ENCODE measurements around the gene GALNT3. TPM values are rescaled to one million over a fixed set of nuclear protein-coding genes. Genes with fewer than 3 reads are reported as not detected.

GALNT3 gene
- total and polyA plus RNA-seq, 2 of the 8 experiments (the other 6 are each of a cell fraction or from before 2014, with no cell fraction given) = 3.4 to 23.6 TPM

- Histone ChIP-seq H3K4me2 (ENCODE audit: insufficient read depth in 1 of 2, low read depth in 2 of 2, low read length in 2 of 2) (peak overlapping the region; percentile 10 to 93; a peak in 2 of 4 replicates), H3K79me2 (ENCODE audit: control insufficient read depth in 1 of 2, insufficient read depth in 2 of 2, low read length in 2 of 2) (peaks cover 3 to 24% of the 10 kb centered on the region in 2 experiments), H3K9ac (replicated peaks in 1 of 4; ENCODE audit: extremely low read depth in 1 of 4, low read depth in 3 of 4, low read length in 3 of 4) (no peak overlapping the region), H3K23ac (ENCODE audit: insufficient read length) (no peak overlapping the region), H4K8ac (ENCODE audit: extremely low read depth, insufficient read depth, low read length) (no peak overlapping the region), H2AFZ (ENCODE audit: low read length) (no peak overlapping the region), H4K5ac (ENCODE audit: insufficient read length, low read depth, low read length) (no peak overlapping the region), H3K27ac (ENCODE audit: low read depth, low read length) (no peak overlapping the region), H3K14ac (ENCODE audit: insufficient read length) (no peak overlapping the region), H3K27me3 (replicated peaks in 1 of 4; ENCODE audit: control insufficient read depth in 3 of 4, extremely low read depth in 1 of 4, insufficient read depth in 3 of 4, low read length in 3 of 4) (no peaks in the 10 kb centered on the region; a peak in 1 of 7 replicates), H2BK20ac (ENCODE audit: low read length) (no peak overlapping the region), H2BK12ac (ENCODE audit: low read depth, low read length) (no peak overlapping the region), H3K79me1 (ENCODE audit: low read depth, low read length) (no peaks in the 10 kb centered on the region), H4K20me1 (replicated peaks in 1 of 2; ENCODE audit: control insufficient read depth in 1 of 2, insufficient read depth in 2 of 2, low read length in 2 of 2) (no peaks in the 10 kb centered on the region), H2AK5ac (ENCODE audit: low read depth, low read length) (no peak overlapping the region), H3K36me3 (ENCODE audit: control insufficient read depth in 2 of 4, insufficient read depth in 4 of 4, low read length in 3 of 4) (no peaks in the 10 kb centered on the region; a peak in 1 of 8 replicates), H4K91ac (replicated peaks; ENCODE audit: insufficient read length, low read length) (no peak overlapping the region), H3K9me3 (ENCODE audit: insufficient read depth in 2 of 2, low read depth in 1 of 2, low read length in 1 of 2) (no peaks in the 10 kb centered on the region), H3K18ac (ENCODE audit: extremely low read depth, low read length) (no peak overlapping the region), H3K56ac (replicated peaks; ENCODE audit: insufficient read length, low read depth, low read length) (no peak overlapping the region), H2BK120ac (replicated peaks; ENCODE audit: low read depth, low read length) (no peak overlapping the region), H2BK5ac (ENCODE audit: low read depth, low read length) (no peak overlapping the region), H3K4me3 (ENCODE audit: extremely low read depth in 1 of 4, insufficient read depth in 2 of 4, low read depth in 3 of 4, low read length in 4 of 4) (peak overlapping the region in 2 of 4 experiments; percentile 2 to 83; a peak in 3 of 8 replicates), H3K23me2 (ENCODE audit: low read depth, low read length) (peaks cover 8% of the 10 kb centered on the region; the same call in 1 of the 2 replicates), H3K4ac (replicated peaks; ENCODE audit: insufficient read length, low read depth, low read length) (no peak overlapping the region), H3K4me1 (replicated peaks in 1 of 4; ENCODE audit: control insufficient read depth in 3 of 4, insufficient read depth in 4 of 4, low read length in 3 of 4) (peaks cover 0 to 26% (median 1%) of the 10 kb centered on the region in 4 experiments; a peak in 3 of 7 replicates), H2BK15ac (ENCODE audit: low read length) (no peak overlapping the region)
- ChIA-PET POLR2A (ENCODE audit: partially characterized antibody) (interaction anchor here (1.3 kb wide), 1 partner anchor 83 kb away, joined by 4 read pairs; no protein-coding TSS in a partner anchor), CTCF (ENCODE audit: partially characterized antibody) (interaction anchor here (1.4 to 2.7 kb wide), 3 partner anchors 13 to 17 kb away, joined by 4 to 13 read pairs (median 4); no protein-coding TSS in a partner anchor)
- DNase-seq (ENCODE audit: low read depth in 1 of 2, low spot score in 2 of 2) (no peak), FAIRE-seq (no peak)
- 54% methylated on average over 1 of the region's 1 CpG; no CpG with 5 or more reads in 1 of the 2 experiments for WGBS, 2 experiments (ENCODE audit: extremely low coverage in 1 of 2, insufficient coverage in 1 of 2, insufficient read length in 1 of 2, insufficient replicate concordance in 2 of 2, low coverage in 1 of 2, low lambda C conversion rate in 2 of 2, missing lambda C conversion rate in 1 of 2)
- TF ChIP-seq CBX8 (IDR thresholded peaks at IDR 0.05; ENCODE audit: borderline replicate concordance, low read depth, low read length) (no peak), CEBPB (IDR thresholded peaks at IDR 0.05; ENCODE audit: low read depth, low read length) (no peak), SUZ12 (IDR thresholded peaks at IDR 0.05; ENCODE audit: low read length) (no peak), TBP (IDR thresholded peaks at IDR 0.05; ENCODE audit: low read depth, low read length) (no peak), SAP30 (IDR thresholded peaks at IDR 0.05; ENCODE audit: insufficient read depth, insufficient replicate concordance, low read length) (no peak), EZH2 (IDR thresholded peaks at IDR 0.05; ENCODE audit: low read depth, low read length, severe bottlenecking) (no peak), JUN (IDR thresholded peaks at IDR 0.05; ENCODE audit: low read depth, low read length) (no peak), JUND (IDR thresholded peaks at IDR 0.05; ENCODE audit: low read length) (no peak), HDAC6 (IDR thresholded peaks at IDR 0.05; ENCODE audit: low read depth, low read length) (no peak), ASH2L (IDR thresholded peaks at IDR 0.05; ENCODE audit: low read length) (no peak), KDM1A (IDR thresholded peaks at IDR 0.05; ENCODE audit: borderline replicate concordance, low read length) (no peak)
Observed at GRCh38 chr2:165796129-165796528, 2.1 kb upstream of the GALNT3 start.
